Choroid plexus epithelial cell (primary cell): ENCODE measurements around the gene HYAL2.

Source experiments
- DNase-seq: peaks from one replicate; pipeline ENCODE4 v3.0.0-alpha.2; 2010; ENCODE audit warnings: low read depth
- H3K4me3 ChIP-seq: 2 replicates; pipeline ENCODE4 v1.5.1; 2011; ENCODE audit warnings: low read depth, mild to moderate bottlenecking, control low read depth, low read length, moderate library complexity
- CTCF ChIP-seq: conservative IDR thresholded peaks from 2 replicates; pipeline ENCODE4 v1.5.1; 2011; ENCODE audit warnings: low read depth, mild to moderate bottlenecking, control low read depth, inconsistent platforms, low read length, moderate library complexity

HYAL2 gene

DNA sequence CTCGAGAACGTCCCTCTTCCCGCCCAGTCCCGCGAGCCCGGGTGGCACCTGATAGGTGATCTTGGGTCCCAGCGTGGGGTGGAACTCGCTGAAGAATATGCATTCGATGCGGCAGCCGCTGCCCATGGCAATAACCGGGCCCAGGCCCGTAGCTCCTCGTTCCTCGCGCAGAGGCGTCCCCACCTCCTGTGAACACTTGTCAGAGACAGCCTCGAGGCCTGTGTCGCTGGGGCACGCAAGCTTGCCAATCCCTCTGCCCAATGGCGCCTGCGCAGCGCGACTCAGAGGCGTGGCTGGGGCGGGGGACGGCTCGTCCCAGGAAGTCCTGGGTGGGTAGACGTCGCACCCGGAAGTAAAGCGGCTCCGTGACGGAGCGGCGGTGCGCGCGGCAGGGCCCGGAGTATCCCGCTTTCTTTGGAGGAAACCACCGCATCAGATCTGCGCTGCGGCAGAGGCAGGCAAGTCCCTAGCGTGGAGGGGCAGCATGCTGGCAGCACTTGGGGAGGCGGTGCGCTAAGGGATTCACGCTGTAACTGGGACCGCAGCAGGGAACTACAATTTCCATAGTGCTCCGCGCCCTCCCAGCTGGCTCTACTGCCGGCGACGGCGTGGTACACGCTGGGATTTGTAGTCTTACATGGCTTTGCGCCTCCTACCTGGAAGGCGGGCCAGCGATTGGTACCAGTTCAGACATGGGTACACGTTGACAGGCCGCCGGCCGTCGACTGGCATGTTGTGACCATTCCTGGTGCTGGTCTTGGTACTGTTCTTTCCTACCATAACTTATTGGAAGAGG is 28.2 kb upstream of the HYAL2 start, which contains the start of the genes CYB561D2 and NPRL2:
CYB561D2 (plus strand) TSS at position 336 of the 796 bp plus-strand sequence. CDS start 572 bp downstream, outside the sequence.
NPRL2 (minus strand) TSS at position 249 of the 796 bp plus-strand sequence; CDS start at position 126, 123 bp downstream.
- peak within 1 kb of the TSS; percentile 99 for H3K4me3 ChIP-seq
- TF ChIP-seq CTCF, result no peak
- DNase-seq, result peak; percentile 92

GRCh38 chr3:50350213-50350526 is 27.6 kb upstream of the HYAL2 start:
- peak overlapping the region; percentile 99 for H3K4me3 ChIP-seq
- TF ChIP-seq CTCF, result no peak
- no peak for DNase-seq

DNA sequence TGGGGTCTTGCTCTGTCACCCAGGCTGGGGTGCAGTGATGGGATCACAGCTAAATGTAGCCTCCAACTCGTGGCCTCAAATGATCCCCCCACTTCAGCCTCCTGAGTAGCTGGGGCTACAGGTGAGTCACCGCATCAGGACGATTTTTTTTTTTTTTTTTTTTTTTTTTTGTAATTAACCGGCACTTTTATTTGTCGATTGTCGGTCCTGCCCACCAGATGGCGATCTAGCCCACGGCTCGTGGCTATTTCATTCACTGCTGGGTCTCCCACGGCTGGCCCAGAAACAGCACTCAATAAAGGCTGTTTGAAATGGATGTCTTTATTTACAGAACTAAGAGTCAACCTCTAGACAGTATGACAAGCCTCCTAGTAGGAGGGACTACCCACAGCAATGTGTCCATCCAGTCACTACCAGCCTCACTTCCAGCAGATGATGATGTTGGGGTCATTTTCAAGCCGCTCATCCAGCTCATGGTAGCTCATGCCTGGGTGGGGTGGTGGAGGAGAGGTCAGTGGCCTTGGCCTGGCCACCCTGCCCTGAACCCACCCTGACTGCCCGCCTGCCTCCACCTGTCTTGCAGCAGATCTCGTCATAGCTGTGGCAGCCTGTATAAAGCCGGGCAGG is 24.8 kb upstream of the HYAL2 start:
- peak; percentile 72 for TF ChIP-seq CTCF
- H3K4me3 ChIP-seq, result no peak overlapping the region
- DNase-seq, result peak; percentile 81

GRCh38 chr3:50345586-50346234 is 23.2 kb upstream of the HYAL2 start, which contains the start of gene ZMYND10:
TSS of gene ZMYND10 (minus strand) at chr3:50345732. CDS start at chr3:50345579, 153 bp downstream.
- peak; percentile 42 for DNase-seq
- peak within 1 kb of the TSS; percentile 55 for H3K4me3 ChIP-seq
- TF ChIP-seq CTCF, result no peak

DNA sequence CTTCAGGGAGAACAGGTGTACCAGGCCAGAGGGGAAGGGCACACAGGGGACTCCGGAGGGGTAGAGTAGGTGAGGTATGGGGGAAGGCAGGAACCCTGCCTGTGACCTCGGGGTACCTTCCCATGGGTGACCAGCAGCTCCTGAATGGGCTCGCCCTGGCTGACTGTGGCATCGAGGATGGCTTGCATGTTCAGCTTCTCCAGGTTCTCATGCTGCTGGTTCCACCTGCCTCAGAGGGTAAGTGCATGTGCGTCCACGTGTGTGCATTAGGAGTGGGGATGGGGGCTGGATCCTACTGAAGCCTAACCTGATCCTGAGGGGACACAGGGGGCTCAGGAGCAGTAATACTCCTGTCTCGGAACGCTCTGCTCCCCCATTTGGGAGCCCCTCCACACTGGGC is 22.5 kb upstream of the HYAL2 start:
- no peak for TF ChIP-seq CTCF
- no peak for DNase-seq
- H3K4me3 ChIP-seq, result no peak overlapping the region

DNA sequence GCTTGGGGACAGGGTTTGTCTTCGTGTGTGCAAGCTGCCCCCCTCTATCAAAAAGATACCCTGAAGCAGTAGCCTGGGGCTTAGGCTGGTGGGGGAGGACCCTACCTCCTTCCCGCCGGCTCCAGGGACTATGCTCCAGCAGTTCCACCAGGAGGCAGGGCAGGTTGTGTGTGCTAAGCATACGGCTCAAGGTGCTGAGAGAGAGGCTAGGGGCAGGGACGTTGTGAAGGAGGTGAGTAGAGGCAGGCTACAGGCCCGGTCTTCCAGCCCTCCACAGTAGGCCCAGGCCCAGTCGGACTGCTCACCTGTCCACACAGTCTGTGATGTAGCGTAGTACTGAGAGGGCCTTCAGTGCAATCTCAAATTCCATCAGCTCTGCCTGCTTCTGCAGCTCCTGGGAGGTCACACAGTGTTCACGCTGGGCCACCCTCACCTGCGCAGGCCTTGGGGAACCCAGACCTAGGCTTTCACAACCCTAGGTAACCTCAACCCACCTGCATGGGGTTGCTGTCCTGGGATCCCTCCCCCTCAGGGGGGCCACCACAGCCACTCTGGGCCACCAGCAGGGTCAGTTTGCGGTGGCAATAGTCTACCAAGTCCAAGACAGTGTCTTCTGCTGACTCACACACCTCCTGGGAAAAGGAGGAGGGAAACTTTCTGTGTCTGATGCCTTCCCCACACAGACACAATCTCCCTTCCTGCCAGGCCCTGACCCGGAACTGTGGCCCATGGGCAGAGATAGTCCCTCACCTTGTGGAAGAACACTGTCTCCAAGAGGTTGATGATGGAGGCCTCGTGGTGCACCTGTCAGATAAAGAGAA is 20.5 kb upstream of the HYAL2 start:
- DNase-seq, result no peak
- H3K4me3 ChIP-seq, result no peak overlapping the region

More for the DNA sequence above, 20.5 kb upstream of the HYAL2 start:
- peak; percentile 25 for TF ChIP-seq CTCF
